HEK293T (cell line): Measurements from ENCODE around the gene HSBP1.

Experiments used
- CTCF ChIA-PET: fragments of 350-600 bp; formaldehyde crosslinking; extraction: SDS; loops from one replicate; lab custom pipeline; 2021; ENCODE audit warnings: antibody characterized with exemption, inconsistent platforms; lab: Yijun Ruan, JAX
- POLR2A ChIA-PET: fragments of 350-600 bp; formaldehyde crosslinking; extraction: SDS; loops from one replicate; lab custom pipeline; 2020; ENCODE audit warnings: antibody characterized with exemption, inconsistent platforms; lab: Yijun Ruan, JAX
- DNase-seq: peaks from one replicate; pipeline ENCODE4 v3.0.0; 2012; ENCODE audit warnings: mixed read lengths; ENCODE audit errors: extremely low spot score
- ARNT ChIP-seq: fragments of 450-650 bp; IDR thresholded peaks from 2 replicates; pipeline ENCODE4 v1.6.1; 2017; ENCODE audit warnings: mild to moderate bottlenecking
- BHLHE40 ChIP-seq: fragments of 450-650 bp; IDR thresholded peaks from 2 replicates; pipeline ENCODE4 v1.6.1; 2016; ENCODE audit warnings: mild to moderate bottlenecking, moderate library complexity, borderline replicate concordance
- CTBP1 ChIP-seq: fragments of 450-650 bp; IDR thresholded peaks from 2 replicates; pipeline ENCODE4 v1.6.1; 2016; ENCODE audit warnings: borderline replicate concordance
- ELF4 ChIP-seq: fragments of 450-650 bp; IDR thresholded peaks from 2 replicates; pipeline ENCODE4 v1.6.1; 2017; ENCODE audit warnings: antibody characterized with exemption
- FOXA1 ChIP-seq: fragments of 450-650 bp; IDR thresholded peaks from 2 replicates; pipeline ENCODE4 v1.6.1; 2016; ENCODE audit warnings: mild to moderate bottlenecking
- FOXK2 ChIP-seq: fragments of 450-650 bp; IDR thresholded peaks from 2 replicates; pipeline ENCODE4 v1.6.1; 2016; ENCODE audit warnings: mild to moderate bottlenecking
- FOXM1 ChIP-seq: fragments of 450-650 bp; IDR thresholded peaks from 2 replicates; pipeline ENCODE4 v1.6.1; 2017; ENCODE audit warnings: mild to moderate bottlenecking, borderline replicate concordance
- HDGF ChIP-seq: fragments of 450-650 bp; IDR thresholded peaks from 2 replicates; pipeline ENCODE4 v1.6.1; 2017; ENCODE audit warnings: antibody characterized with exemption, borderline replicate concordance
- L3MBTL2 ChIP-seq: fragments of 450-650 bp; conservative IDR thresholded peaks from 2 replicates; pipeline ENCODE4 v1.6.1; 2016; ENCODE audit warnings: mild to moderate bottlenecking
- LEF1 ChIP-seq: fragments of 450-650 bp; IDR thresholded peaks from 2 replicates; pipeline ENCODE4 v1.6.1; 2017; ENCODE audit warnings: mild to moderate bottlenecking, borderline replicate concordance
- NFRKB ChIP-seq: fragments of 450-650 bp; IDR thresholded peaks from 2 replicates; pipeline ENCODE4 v1.6.1; 2016; ENCODE audit warnings: mild to moderate bottlenecking, moderate library complexity
- SP1 ChIP-seq: fragments of 450-650 bp; IDR thresholded peaks from 2 replicates; pipeline ENCODE4 v1.6.1; 2017
- SUZ12 ChIP-seq: fragments of 450-650 bp; IDR thresholded peaks from 2 replicates; pipeline ENCODE4 v1.6.1; 2016; ENCODE audit warnings: mild to moderate bottlenecking
- TARDBP ChIP-seq: fragments of 450-650 bp; IDR thresholded peaks from 2 replicates; pipeline ENCODE4 v1.6.1; 2016
- ZNF384 ChIP-seq: fragments of 450-650 bp; IDR thresholded peaks from 2 replicates; pipeline ENCODE4 v1.6.1; 2016
- TF ChIP-seq, protein P1 (sequence below): fragments of 450-650 bp; IDR thresholded peaks from 2 replicates; pipeline ENCODE4 v1.6.1; 2016

The HSBP1 gene

DNA sequence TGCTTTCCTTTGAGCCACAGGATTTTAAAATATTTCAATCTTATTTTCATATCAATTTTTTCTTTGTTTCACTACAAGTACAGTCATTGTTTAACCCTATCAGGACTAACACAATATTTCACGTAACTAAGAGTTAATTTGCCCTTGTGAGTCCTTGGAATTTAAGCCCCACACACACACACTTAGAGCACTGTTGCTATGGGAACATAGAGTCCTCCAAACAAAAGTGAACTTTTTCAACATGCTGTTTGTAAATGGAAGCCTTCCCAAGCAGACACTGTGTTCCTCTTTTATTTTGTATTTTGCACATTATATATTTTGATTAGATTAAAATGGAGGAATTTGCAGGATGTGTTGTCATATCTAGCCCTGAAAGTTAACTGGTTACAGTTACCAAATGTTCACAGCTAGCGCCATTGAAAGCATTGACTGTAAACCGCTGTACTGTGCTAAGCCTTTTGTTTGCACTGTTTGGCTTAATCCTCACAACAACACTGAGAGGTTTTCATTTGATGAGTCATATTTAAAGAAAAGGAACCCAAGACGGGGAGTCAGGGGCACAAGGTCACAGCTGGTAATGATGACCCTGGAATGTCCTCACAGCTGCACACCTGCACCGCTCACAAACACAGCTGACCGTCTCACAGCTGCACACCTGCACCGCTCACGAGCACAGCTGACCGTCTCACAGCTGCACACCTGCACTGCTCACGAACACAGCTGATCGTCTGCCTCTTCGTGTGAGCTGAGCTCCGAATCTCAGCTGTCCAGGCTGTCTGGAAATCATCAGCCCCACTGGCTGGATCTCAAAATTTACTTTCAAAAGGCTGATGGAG lies 6.3 kb downstream of the HSBP1 start:
- ChIA-PET CTCF (no interaction called here), POLR2A (interaction anchor here (0.8 kb wide), 1 partner anchor 10 kb away, joined by 4 read pairs; no protein-coding TSS in a partner anchor)
- DNase-seq = no peak
- TF ChIP-seq ARNT (no peak), L3MBTL2 (no peak), BHLHE40 (no peak), ZNF384 (no peak), FOXA1 (no peak), HDGF (no peak), CTBP1 (no peak), FOXM1 (no peak), SP1 (no peak), ELF4 (no peak)
- TF ChIP-seq, protein P1, sequence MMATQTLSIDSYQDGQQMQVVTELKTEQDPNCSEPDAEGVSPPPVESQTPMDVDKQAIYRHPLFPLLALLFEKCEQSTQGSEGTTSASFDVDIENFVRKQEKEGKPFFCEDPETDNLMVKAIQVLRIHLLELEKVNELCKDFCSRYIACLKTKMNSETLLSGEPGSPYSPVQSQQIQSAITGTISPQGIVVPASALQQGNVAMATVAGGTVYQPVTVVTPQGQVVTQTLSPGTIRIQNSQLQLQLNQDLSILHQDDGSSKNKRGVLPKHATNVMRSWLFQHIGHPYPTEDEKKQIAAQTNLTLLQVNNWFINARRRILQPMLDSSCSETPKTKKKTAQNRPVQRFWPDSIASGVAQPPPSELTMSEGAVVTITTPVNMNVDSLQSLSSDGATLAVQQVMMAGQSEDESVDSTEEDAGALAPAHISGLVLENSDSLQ = no peak

DNA sequence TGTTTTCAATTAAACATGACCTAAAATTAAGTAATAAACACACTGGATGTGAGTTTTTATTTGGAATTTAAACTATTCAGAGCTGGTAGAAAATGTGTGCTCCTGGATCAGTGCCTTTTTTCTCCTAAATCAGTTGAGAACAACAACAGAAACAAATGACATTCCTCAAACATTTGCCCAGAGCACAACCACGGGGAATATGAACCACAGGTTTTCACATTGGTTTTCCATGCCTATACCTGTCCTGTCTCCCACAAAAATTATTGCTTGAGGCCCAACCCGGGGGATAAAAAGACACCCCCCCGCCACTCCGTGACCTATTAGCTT lies 6.8 kb downstream of the HSBP1 start:
- DNase-seq = no peak
- POLR2A ChIA-PET = no interaction called here
- CTCF ChIA-PET = interaction anchor here (0.8 kb wide), 1 partner anchor 29 kb away, joined by 8 read pairs; no protein-coding TSS in a partner anchor
- TF ChIP-seq HDGF = no peak
- no peak for TF ChIP-seq ZNF384
- TF ChIP-seq BHLHE40 = no peak
- no peak for TF ChIP-seq ELF4
- no peak for TF ChIP-seq TARDBP
- TF ChIP-seq FOXA1 = no peak

DNA sequence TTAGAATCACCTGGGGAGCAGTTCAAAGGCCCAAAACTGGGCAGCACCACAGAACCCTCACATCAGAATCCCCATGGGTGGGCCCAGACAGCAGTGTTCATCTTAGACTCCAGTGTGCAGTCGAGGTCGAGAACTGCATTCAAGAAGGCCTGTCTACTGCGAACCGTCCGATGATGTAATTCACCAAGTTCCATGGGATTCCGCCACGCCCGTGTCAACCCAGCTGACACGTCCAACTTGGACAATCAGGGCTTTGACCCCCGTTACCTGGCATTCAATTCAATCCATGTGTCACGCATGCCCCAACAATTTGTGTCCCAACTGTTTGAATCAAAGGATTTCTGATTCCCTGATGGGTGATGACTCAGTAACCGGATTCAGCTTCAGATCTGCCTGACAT lies 9.2 kb downstream of the HSBP1 start:
- ChIA-PET CTCF (no interaction called here), POLR2A (interaction anchor here (1.2 kb wide), 1 partner anchor 9 kb away, joined by 3 read pairs; the partner anchor contains the start of gene HSBP1)
- no peak for DNase-seq
- TF ChIP-seq TARDBP (no peak), L3MBTL2 (no peak), ARNT (no peak), SUZ12 (no peak), CTBP1 (no peak), FOXK2 (no peak), ZNF384 (no peak), ELF4 (no peak), LEF1 (no peak), NFRKB (no peak), SP1 (no peak), FOXM1 (no peak), HDGF (no peak), BHLHE40 (no peak)
- TF ChIP-seq, protein P1 = no peak

DNA sequence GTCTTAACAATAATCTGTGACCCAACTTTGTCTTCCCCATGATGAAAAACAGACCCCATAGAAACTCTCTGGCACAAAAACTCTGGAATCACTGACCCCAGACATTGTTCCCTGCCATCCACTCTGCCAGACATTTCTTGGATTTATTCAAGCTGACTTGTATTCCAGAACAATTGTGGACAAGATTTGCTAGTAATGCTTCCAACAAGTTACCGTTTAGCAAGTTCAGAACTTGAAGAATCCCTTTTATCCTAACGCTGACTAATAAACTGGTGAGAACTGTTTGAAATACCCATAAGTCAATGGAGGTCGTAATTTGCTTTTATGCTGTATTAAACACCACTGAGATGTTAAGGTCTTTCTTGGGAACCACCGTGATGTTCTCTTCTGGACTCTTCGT lies 10.5 kb downstream of the HSBP1 start:
- no peak for DNase-seq
- CTCF ChIA-PET = no interaction called here

DNA sequence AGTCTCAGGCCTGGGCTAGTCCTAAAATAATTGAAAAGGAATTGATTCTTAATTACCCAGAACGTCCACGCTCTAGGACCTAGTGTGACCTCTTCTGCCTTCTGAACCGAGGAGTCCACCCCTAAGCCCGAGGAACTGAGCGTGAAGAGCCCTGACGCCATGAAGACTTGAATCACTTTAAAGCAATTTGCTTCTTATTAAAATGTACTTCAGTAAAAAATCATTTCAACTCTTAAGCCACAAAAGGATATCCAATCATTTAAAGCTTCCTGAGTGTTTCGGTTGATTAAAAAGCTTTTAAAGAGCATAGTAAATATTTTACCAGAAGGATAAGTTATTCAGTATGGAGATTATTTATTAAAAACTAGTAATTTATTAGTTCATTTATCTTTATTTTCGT lies 11.6 kb downstream of the HSBP1 start:
- DNase-seq = no peak
- POLR2A ChIA-PET = no interaction called here
- TF ChIP-seq ARNT = no peak
- TF ChIP-seq FOXA1 = no peak
- no peak for TF ChIP-seq L3MBTL2
- no peak for TF ChIP-seq HDGF
- TF ChIP-seq CTBP1 = no peak
- TF ChIP-seq BHLHE40 = no peak
- CTCF ChIA-PET = no interaction called here

More for the DNA sequence above, 10.5 kb downstream of the HSBP1 start:
- TF ChIP-seq BHLHE40 = no peak
- TF ChIP-seq ARNT = no peak
- TF ChIP-seq NFRKB = no peak
- no peak for TF ChIP-seq ZNF384
- no peak for TF ChIP-seq FOXA1
- TF ChIP-seq TARDBP = no peak
- no peak for TF ChIP-seq SP1
- no peak for TF ChIP-seq HDGF
- TF ChIP-seq FOXK2 = no peak
- no peak for TF ChIP-seq L3MBTL2
- no peak for TF ChIP-seq FOXM1
- TF ChIP-seq, protein P1 = no peak
- POLR2A ChIA-PET = no interaction called here

DNA sequence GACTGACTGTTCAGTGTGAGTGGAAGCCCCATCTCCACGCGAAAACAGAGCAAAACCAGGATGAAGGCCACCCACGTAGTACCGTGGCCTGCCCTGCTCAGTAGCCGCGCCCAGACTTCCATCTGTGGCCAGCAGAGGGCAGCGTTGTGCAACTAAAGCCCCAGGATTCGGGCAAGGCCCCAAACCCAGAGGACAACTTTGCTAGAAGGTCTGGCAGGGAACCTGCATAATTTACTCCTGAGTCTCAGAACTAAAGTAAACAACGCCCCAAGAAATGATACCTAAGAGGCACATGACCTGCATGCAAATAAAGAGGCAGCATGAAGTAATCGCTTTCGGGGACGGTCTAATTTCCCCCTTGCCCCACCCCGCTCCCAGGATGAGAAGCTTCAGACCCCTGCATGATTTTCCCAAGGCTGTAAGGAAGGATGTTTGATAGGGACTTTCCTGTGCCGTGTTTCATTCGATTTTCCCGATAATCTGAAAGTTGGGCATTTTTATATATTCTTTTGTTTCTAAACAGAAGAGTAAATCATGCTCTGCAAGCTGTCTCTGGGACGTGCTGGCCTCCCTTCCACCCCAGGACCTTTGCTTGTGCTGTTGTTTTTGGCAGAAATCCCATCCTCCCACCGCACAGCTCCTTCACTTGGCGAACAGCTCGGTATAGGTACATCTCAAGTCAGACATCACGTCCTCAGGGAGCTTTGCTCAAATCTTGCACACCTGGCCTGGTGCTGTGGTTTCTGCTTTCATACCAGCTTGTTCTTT lies 18.6 kb downstream of the HSBP1 start:
- ChIA-PET CTCF (interaction anchor here (0.6 to 0.9 kb wide), 4 partner anchors 10 to 130 kb away, joined by 3 to 4 read pairs (median 3); no protein-coding TSS in a partner anchor), POLR2A (no interaction called here)
- DNase-seq = peak; percentile 86
- no peak for TF ChIP-seq FOXM1
- no peak for TF ChIP-seq CTBP1
- TF ChIP-seq, protein P1 = no peak
- TF ChIP-seq TARDBP = no peak
- no peak for TF ChIP-seq ZNF384
- TF ChIP-seq NFRKB = no peak
- no peak for TF ChIP-seq SUZ12
- TF ChIP-seq LEF1 = no peak
